H9 (cell line): ENCODE data around the gene SETMAR. TPM values are rescaled to one million over a fixed set of nuclear protein-coding genes. Genes with fewer than 3 reads are reported as not detected.

Experiments used
- DNase-seq: peaks from one replicate; pipeline ENCODE4 v3.0.0-alpha.2; 2017
- H2AFZ ChIP-seq: one replicate; pipeline ENCODE4 v1.6.1; 2013; ENCODE audit warnings: mild to moderate bottlenecking, low read length, control low read depth, moderate library complexity
- H2AK5ac ChIP-seq: 2 replicates; pipeline ENCODE4 v1.6.1; 2013; ENCODE audit warnings: low read length, control low read depth, mixed read lengths; ENCODE audit not compliant: insufficient read length
- H2BK120ac ChIP-seq: one replicate; pipeline ENCODE4 v1.6.1; 2013; ENCODE audit warnings: low read depth, mild to moderate bottlenecking, low read length, control low read depth, inconsistent platforms; ENCODE audit not compliant: poor library complexity, severe bottlenecking
- H2BK12ac ChIP-seq: 2 replicates; pipeline ENCODE4 v1.6.1; 2013; ENCODE audit warnings: low read length, control low read depth, mixed read lengths, low read depth; ENCODE audit not compliant: insufficient read length
- H2BK15ac ChIP-seq: 2 replicates; pipeline ENCODE4 v1.6.1; 2013; ENCODE audit warnings: low read depth, low read length, control low read depth
- H2BK20ac ChIP-seq: one replicate; pipeline ENCODE4 v1.6.1; 2013; ENCODE audit warnings: low read depth, mild to moderate bottlenecking, low read length, control low read depth, inconsistent platforms; ENCODE audit not compliant: poor library complexity, severe bottlenecking
- H2BK5ac ChIP-seq: 2 replicates; pipeline ENCODE4 v1.6.1; 2013; ENCODE audit warnings: low read length, control low read depth, mixed read lengths; ENCODE audit not compliant: insufficient read length
- H3K14ac ChIP-seq: 2 replicates; pipeline ENCODE4 v1.6.1; 2013; ENCODE audit warnings: low read length, control low read depth; ENCODE audit not compliant: insufficient read depth
- H3K18ac ChIP-seq: 2 replicates; pipeline ENCODE4 v1.6.1; 2013; ENCODE audit warnings: low read depth, mild to moderate bottlenecking, mixed read lengths, low read length, control low read depth; ENCODE audit not compliant: insufficient read length
- H3K23ac ChIP-seq: 2 replicates; pipeline ENCODE4 v1.6.1; 2013; ENCODE audit warnings: low read length, control low read depth, mixed read lengths, low read depth; ENCODE audit not compliant: insufficient read length
- H3K23me2 ChIP-seq: 2 replicates; pipeline ENCODE4 v1.6.1; 2013; ENCODE audit warnings: low read depth, mild to moderate bottlenecking, mixed read lengths, low read length, control low read depth; ENCODE audit not compliant: insufficient read length, poor library complexity, severe bottlenecking
- H3K27ac ChIP-seq: 2 replicates; pipeline ENCODE4 v1.5.1; 2013; ENCODE audit warnings: low read length, control low read depth, mixed read lengths, low read depth; ENCODE audit not compliant: insufficient read length
- H3K27me3 ChIP-seq: 2 replicates; pipeline ENCODE4 v1.6.1; 2013; ENCODE audit warnings: low read length, control low read depth, inconsistent platforms; ENCODE audit not compliant: insufficient read depth
- H3K4ac ChIP-seq: 2 replicates; pipeline ENCODE4 v1.6.1; 2013; ENCODE audit warnings: low read depth, mild to moderate bottlenecking, control low read depth, inconsistent platforms, low read length, moderate library complexity
- H3K4me1 ChIP-seq: 2 replicates; pipeline ENCODE4 v1.6.1; 2013; ENCODE audit warnings: low read length, control low read depth, inconsistent platforms; ENCODE audit not compliant: insufficient read depth
- H3K4me2 ChIP-seq: 2 replicates; pipeline ENCODE4 v1.6.1; 2013; ENCODE audit warnings: low read length, control low read depth, mixed read lengths; ENCODE audit not compliant: insufficient read length, insufficient read depth
- H3K56ac ChIP-seq: 2 replicates; pipeline ENCODE4 v1.6.1; 2013; ENCODE audit warnings: low read depth, mild to moderate bottlenecking, mixed read lengths, low read length, control low read depth; ENCODE audit not compliant: insufficient read length
- H3K79me1 ChIP-seq: 2 replicates; pipeline ENCODE4 v1.6.1; 2013; ENCODE audit warnings: low read depth, mild to moderate bottlenecking, moderate library complexity, low read length, control low read depth, inconsistent platforms; ENCODE audit not compliant: insufficient read depth, poor library complexity, severe bottlenecking
- H3K79me2 ChIP-seq: 2 replicates; pipeline ENCODE4 v1.6.1; 2013; ENCODE audit warnings: low read length, control low read depth, inconsistent platforms; ENCODE audit not compliant: insufficient read depth
- H3K9ac ChIP-seq: 2 replicates; pipeline ENCODE4 v1.6.1; 2013; ENCODE audit warnings: low read length, control low read depth, mixed read lengths; ENCODE audit not compliant: insufficient read length; ENCODE audit errors: extremely low read depth
- H3K9me3 ChIP-seq: one replicate; pipeline ENCODE4 v1.6.1; 2013; ENCODE audit warnings: low read depth, low read length, inconsistent platforms; ENCODE audit not compliant: control insufficient read depth
- H3T11ph ChIP-seq: one replicate; pipeline ENCODE4 v1.6.1; 2013; ENCODE audit warnings: mild to moderate bottlenecking, low read length, control low read depth, inconsistent platforms
- H4K20me1 ChIP-seq: one replicate; pipeline ENCODE4 v1.6.1; 2013; ENCODE audit not compliant: control insufficient read depth, insufficient read length, insufficient read depth
- H4K5ac ChIP-seq: 2 replicates; pipeline ENCODE4 v1.6.1; 2013; ENCODE audit warnings: low read depth, mild to moderate bottlenecking, mixed read lengths, low read length, control low read depth; ENCODE audit not compliant: insufficient read length
- H4K8ac ChIP-seq: replicated peaks from 2 replicates; pipeline ENCODE4 v1.6.1; 2013; ENCODE audit warnings: low read length, control low read depth, mixed read lengths, low read depth; ENCODE audit not compliant: insufficient read length
- H4K91ac ChIP-seq: 2 replicates; pipeline ENCODE4 v1.6.1; 2013; ENCODE audit warnings: low read depth, mild to moderate bottlenecking, moderate library complexity, mixed read lengths, low read length, control low read depth; ENCODE audit not compliant: insufficient read length
- H3K27ac Mint-ChIP-seq, 3 experiments: 2 replicates in 2 of 3; 3 replicates in 1 of 3; pipeline ENCODE4 v1.8.0; 2020 to 2021; ENCODE audit warnings: mixed read lengths in 3 of 3, mild to moderate bottlenecking in 1 of 3, moderate library complexity in 1 of 3
- H3K27me3 Mint-ChIP-seq: 2 replicates; pipeline ENCODE4 v1.8.0; 2021; ENCODE audit warnings: low read depth, mild to moderate bottlenecking, moderate library complexity, mixed read lengths
- H3K36me3 Mint-ChIP-seq, 3 experiments: 2 replicates in 2 of 3; 3 replicates in 1 of 3; pipeline ENCODE4 v1.8.0; 2020 to 2021; ENCODE audit warnings: low read depth in 3 of 3, mixed read lengths in 3 of 3; ENCODE audit not compliant: insufficient read depth in 1 of 3
- H3K4me1 Mint-ChIP-seq, 2 experiments: 2 replicates each; pipeline ENCODE4 v1.8.0; 2020; ENCODE audit warnings: mixed read lengths in 2 of 2
- H3K4me3 Mint-ChIP-seq, 2 experiments: 2 replicates in 1 of 2; 3 replicates in 1 of 2; pipeline ENCODE4 v1.8.0; 2020 to 2021; ENCODE audit warnings: mild to moderate bottlenecking in 2 of 2, mixed read lengths in 2 of 2, moderate library complexity in 1 of 2
- H3K9me3 Mint-ChIP-seq, 2 experiments: 2 replicates in 1 of 2; 3 replicates in 1 of 2; pipeline ENCODE4 v1.8.0; 2020; ENCODE audit warnings: mild to moderate bottlenecking in 2 of 2, mixed read lengths in 2 of 2, moderate library complexity in 1 of 2
- CTCF ChIP-seq: fragments of 200-600 bp; sonication (generic); conservative IDR thresholded peaks from 3 replicates; pipeline ENCODE4 v1.8.0; 2021; ENCODE audit warnings: antibody characterized with exemption, mild to moderate bottlenecking
- WGBS: extraction: QIAGEN DNeasy Blood & Tissue Kit; methylation state at CpG from one replicate; pipeline ENCODE4 v1.1.7; 2013; ENCODE audit warnings: missing lambda C conversion rate, low lambda C conversion rate, mixed read lengths; ENCODE audit not compliant: insufficient read length; ENCODE audit errors: extremely low coverage; 5-methylcytosine and 5-hydroxymethylcytosine counted together
- total RNA-seq: library from RNA; stranded (reverse); gene quantifications from 2 replicates; pipeline ENCODE4 v1.2.1, GENCODE V29; 2021

The SETMAR gene
- total RNA-seq, 1 experiment from 2014 or later = 29.1 TPM

GRCh38 chr3:4350789-4351163, 47.6 kb downstream of the SETMAR start:
- Mint-ChIP-seq H3K27me3 (no peaks in the 10 kb centered on the region), H3K4me1 (0 out of 4 replicates have a peak, but pooled peaks cover 0 to 3% of the 10 kb centered on the region in 2 experiments), H3K9me3 (peaks cover 5% of the 10 kb centered on the region in 2 experiments; a peak in 3 of 5 replicates), H3K36me3 (no peaks in the 10 kb centered on the region; a peak in 1 of 7 replicates), H3K4me3 (no peak overlapping the region), H3K27ac (no peak overlapping the region)
- Histone ChIP-seq H2BK120ac (no peak overlapping the region), H2BK5ac (no peak overlapping the region), H2BK20ac (no peak overlapping the region), H3K18ac (no peak overlapping the region), H4K91ac (no peak overlapping the region), H3K4ac (no peak overlapping the region), H4K20me1 (no peaks in the 10 kb centered on the region), H4K5ac (no peak overlapping the region), H3T11ph (no peak overlapping the region), H4K8ac (no peak overlapping the region), H3K79me1 (no peaks in the 10 kb centered on the region), H3K79me2 (no peaks in the 10 kb centered on the region), H2AK5ac (no peak overlapping the region), H2BK12ac (no peak overlapping the region), H3K9me3 (no peaks in the 10 kb centered on the region), H3K27ac (no peak overlapping the region), H3K14ac (no peak overlapping the region), H3K23me2 (no peaks in the 10 kb centered on the region), H3K27me3 (no peaks in the 10 kb centered on the region), H2BK15ac (no peak overlapping the region), H2AFZ (no peak overlapping the region), H3K56ac (no peak overlapping the region), H3K9ac (no peak overlapping the region), H3K4me2 (no peak overlapping the region), H3K4me1 (no peaks in the 10 kb centered on the region), H3K23ac (no peak overlapping the region)
- no CpG with 5 or more reads among the region's 2 CpGs for WGBS
- DNase-seq = no peak
- TF ChIP-seq CTCF = peak; percentile 79
